NB4 (cell line): ENCODE measurements around the gene NLGN2.

Source experiments
- POLR2A ChIP-seq: IDR thresholded peaks from 2 replicates; pipeline ENCODE4 v1.6.1; 2011; ENCODE audit warnings: mild to moderate bottlenecking; ENCODE audit not compliant: insufficient read length; ENCODE audit errors: extremely low read depth
- TF ChIP-seq, protein P1 (sequence below): IDR thresholded peaks from one replicate; pipeline ENCODE4 v1.5.1; 2012; ENCODE audit warnings: low read depth, low read length

DNA sequence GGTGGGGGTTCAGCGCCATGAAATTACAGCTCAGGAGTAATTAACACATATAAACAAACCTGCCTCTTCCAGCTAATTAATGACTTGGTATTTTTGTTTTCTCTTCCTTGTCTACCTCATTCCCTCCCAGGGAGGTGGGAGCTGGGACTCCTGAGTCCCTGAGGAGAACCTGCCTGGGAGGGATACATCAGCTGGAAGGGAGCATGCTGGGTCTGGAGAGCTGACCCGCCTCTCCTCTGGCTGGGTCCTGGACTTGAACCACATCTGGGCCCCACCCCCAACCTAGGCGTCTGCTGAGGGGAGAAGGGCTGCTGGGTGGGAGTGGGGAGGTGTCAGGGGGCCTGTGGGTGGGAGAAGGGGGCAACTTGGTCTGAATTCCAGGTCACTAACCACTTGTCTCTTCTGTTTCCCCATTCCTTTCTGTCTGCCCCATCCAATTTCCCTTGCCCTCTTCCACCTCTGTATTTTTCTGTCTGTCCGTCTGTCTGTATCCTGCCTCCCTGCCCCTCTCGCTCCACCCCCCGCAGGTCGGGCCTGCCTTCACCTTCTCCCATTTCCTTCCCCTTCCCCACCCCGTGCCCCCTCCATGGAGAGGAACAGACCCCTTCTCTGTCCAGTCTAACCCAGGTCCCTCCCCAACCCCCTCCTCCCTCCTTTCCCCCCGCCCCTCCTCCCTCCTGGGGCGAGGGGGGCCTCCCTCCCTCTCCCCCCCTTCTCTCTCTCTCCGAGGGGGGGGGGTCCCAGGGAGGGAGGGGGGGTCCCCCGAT, at the start of gene NLGN2:
- no peak for TF ChIP-seq POLR2A
- TF ChIP-seq, protein P1, sequence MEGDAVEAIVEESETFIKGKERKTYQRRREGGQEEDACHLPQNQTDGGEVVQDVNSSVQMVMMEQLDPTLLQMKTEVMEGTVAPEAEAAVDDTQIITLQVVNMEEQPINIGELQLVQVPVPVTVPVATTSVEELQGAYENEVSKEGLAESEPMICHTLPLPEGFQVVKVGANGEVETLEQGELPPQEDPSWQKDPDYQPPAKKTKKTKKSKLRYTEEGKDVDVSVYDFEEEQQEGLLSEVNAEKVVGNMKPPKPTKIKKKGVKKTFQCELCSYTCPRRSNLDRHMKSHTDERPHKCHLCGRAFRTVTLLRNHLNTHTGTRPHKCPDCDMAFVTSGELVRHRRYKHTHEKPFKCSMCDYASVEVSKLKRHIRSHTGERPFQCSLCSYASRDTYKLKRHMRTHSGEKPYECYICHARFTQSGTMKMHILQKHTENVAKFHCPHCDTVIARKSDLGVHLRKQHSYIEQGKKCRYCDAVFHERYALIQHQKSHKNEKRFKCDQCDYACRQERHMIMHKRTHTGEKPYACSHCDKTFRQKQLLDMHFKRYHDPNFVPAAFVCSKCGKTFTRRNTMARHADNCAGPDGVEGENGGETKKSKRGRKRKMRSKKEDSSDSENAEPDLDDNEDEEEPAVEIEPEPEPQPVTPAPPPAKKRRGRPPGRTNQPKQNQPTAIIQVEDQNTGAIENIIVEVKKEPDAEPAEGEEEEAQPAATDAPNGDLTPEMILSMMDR, result no peak
